Stimulated activated naive CD8-positive, alpha-beta T cell treated with anti-CD3 and anti-CD28 coated beads, Interleukin-15, Interleukin-2, amounts not matched to agents 100 ng/mL and 50 ng/mL, for 24 hours (primary cell): ENCODE measurements around the gene CAMKK1.

Experiments used
- H3K27ac Mint-ChIP-seq: one replicate; pipeline ENCODE4 v1.8.0; 2021; ENCODE audit warnings: mild to moderate bottlenecking, mixed read lengths
- H3K27me3 Mint-ChIP-seq: one replicate; pipeline ENCODE4 v1.8.0; 2021; ENCODE audit warnings: mixed read lengths
- H3K36me3 Mint-ChIP-seq: one replicate; pipeline ENCODE4 v1.8.0; 2021; ENCODE audit warnings: low read depth, mixed read lengths
- H3K4me1 Mint-ChIP-seq: one replicate; pipeline ENCODE4 v1.8.0; 2021; ENCODE audit warnings: low read depth, mixed read lengths
- H3K4me3 Mint-ChIP-seq: one replicate; pipeline ENCODE4 v1.8.0; 2021; ENCODE audit warnings: mild to moderate bottlenecking, mixed read lengths
- H3K9me3 Mint-ChIP-seq: one replicate; pipeline ENCODE4 v1.8.0; 2021; ENCODE audit warnings: mixed read lengths

CAMKK1 gene

GRCh38 chr17:3812284-3812683, 80.6 kb downstream of the CAMKK1 start:
- H3K4me3 Mint-ChIP-seq, result no peak overlapping the region
- no peak overlapping the region for H3K27ac Mint-ChIP-seq
- no peaks in the 10 kb centered on the region for H3K9me3 Mint-ChIP-seq
- peaks cover 69% of the 10 kb centered on the region for H3K36me3 Mint-ChIP-seq
- peaks cover 22% of the 10 kb centered on the region for H3K4me1 Mint-ChIP-seq
- no peaks in the 10 kb centered on the region for H3K27me3 Mint-ChIP-seq
